LNCaP clone FGC (cell line): ENCODE data around the gene OR4D5.

Source experiments
- DNase-seq: peaks from one replicate; pipeline ENCODE4 v3.0.0-alpha.2; 2011; ENCODE audit warnings: low read depth
- H3K4me3 ChIP-seq: 2 replicates; pipeline ENCODE4 v1.5.1; 2011; ENCODE audit warnings: mild to moderate bottlenecking, low read depth, low read length, control low read depth
- TF ChIP-seq, protein P1 (sequence below): IDR thresholded peaks from 2 replicates; pipeline ENCODE4 v1.5.1; 2012; ENCODE audit warnings: mild to moderate bottlenecking; ENCODE audit not compliant: control insufficient read depth, insufficient read depth; ENCODE audit errors: extremely low read depth

The OR4D5 gene

DNA sequence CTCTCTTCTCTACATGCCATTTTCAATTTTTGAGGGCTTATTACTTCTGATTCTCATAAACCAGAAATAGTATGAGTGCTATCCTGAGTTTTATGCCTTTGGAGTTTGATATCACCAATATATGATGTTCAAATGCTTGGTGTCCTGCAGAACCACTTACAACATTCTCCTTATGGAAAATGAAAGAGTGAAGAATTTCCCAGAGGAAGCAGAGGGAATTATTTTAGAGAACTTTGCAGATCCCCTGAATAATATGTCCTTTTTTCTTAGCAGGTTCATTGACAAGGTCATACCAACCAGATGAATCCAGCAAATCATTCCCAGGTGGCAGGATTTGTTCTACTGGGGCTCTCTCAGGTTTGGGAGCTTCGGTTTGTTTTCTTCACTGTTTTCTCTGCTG lies at the start of gene OR4D5:
Gene OR4D5, plus strand, starts transcription at position 301 of the 400 bp plus-strand sequence. Its CDS starts 0 bp downstream, at position 301.
- TF ChIP-seq, protein P1, sequence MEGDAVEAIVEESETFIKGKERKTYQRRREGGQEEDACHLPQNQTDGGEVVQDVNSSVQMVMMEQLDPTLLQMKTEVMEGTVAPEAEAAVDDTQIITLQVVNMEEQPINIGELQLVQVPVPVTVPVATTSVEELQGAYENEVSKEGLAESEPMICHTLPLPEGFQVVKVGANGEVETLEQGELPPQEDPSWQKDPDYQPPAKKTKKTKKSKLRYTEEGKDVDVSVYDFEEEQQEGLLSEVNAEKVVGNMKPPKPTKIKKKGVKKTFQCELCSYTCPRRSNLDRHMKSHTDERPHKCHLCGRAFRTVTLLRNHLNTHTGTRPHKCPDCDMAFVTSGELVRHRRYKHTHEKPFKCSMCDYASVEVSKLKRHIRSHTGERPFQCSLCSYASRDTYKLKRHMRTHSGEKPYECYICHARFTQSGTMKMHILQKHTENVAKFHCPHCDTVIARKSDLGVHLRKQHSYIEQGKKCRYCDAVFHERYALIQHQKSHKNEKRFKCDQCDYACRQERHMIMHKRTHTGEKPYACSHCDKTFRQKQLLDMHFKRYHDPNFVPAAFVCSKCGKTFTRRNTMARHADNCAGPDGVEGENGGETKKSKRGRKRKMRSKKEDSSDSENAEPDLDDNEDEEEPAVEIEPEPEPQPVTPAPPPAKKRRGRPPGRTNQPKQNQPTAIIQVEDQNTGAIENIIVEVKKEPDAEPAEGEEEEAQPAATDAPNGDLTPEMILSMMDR, result no peak
- no peak for DNase-seq

DNA sequence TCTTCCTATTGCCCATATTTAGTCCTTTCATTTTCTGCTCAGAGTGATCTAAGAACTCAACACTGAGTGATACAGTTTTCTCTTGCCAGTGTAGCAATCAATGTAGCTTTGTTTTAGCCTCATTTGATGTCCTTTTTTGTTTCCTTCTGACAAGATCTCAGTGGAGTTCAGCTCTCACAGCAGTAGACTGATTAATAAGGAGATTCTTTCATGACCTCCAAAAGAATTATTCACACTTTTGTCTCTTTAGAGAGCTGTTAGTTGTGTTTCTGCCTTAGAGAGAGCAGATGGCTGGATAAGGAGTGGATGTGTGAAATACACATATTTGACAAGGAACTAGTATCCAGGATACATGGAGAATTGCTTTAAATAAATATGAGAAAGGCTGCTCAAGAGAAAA lies 47.4 kb upstream of the OR4D5 start:
- no peak for DNase-seq

More for the DNA sequence above, at the start of gene OR4D5:
- no peak within 1 kb of the TSS for H3K4me3 ChIP-seq

DNA sequence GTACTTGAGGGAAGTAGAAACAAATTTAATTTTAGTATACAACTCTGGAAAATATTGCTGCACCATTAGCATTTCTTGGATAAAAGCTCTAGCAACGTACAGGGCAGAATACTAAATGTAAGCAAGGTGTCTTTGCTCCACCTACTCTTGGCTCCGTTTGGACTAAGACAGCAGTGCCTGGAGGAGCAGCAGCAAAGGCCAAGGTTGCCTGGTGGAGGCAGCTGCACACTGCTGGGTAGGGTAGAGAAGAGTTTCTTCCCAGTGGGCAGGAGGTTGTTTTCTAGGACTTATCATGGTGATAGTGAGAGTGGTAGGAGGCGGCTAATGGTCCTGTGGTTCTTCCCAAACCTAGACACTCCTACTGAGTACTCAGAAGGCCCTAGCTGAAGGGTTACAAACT lies 39.6 kb upstream of the OR4D5 start:
- TF ChIP-seq, protein P1, result no peak

More for the DNA sequence above, 47.4 kb upstream of the OR4D5 start:
- no peak overlapping the region for H3K4me3 ChIP-seq
- TF ChIP-seq, protein P1, result no peak

DNA sequence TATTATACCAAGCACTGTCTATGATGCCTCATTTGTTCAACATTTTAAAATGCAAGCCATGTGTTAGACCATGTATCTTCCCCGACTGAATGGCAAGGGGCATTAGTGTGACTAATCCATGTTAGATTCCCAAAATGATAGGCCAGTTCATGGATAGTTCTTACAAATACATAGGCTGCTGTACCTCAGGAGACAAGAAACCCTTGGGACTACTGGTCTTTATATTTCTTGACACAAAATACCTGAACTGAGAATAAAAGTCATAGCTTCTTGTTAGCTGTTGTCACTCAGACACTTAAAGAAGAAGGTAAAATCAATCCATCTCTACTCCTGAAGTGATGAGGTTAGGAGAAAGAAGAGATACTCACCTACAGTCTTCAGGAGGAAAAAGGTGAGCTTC lies 37.5 kb upstream of the OR4D5 start, which contains the start of gene OR8D4:
Gene OR8D4, plus strand, starts transcription at position 301 of the 400 bp plus-strand sequence. CDS start 4,265 bp downstream, outside the sequence.
- DNase-seq, result no peak
- TF ChIP-seq, protein P1, result no peak
- H3K4me3 ChIP-seq, result no peak within 1 kb of the TSS

More for the DNA sequence above, 39.6 kb upstream of the OR4D5 start:
- no peak for DNase-seq
- H3K4me3 ChIP-seq, result no peak overlapping the region

DNA sequence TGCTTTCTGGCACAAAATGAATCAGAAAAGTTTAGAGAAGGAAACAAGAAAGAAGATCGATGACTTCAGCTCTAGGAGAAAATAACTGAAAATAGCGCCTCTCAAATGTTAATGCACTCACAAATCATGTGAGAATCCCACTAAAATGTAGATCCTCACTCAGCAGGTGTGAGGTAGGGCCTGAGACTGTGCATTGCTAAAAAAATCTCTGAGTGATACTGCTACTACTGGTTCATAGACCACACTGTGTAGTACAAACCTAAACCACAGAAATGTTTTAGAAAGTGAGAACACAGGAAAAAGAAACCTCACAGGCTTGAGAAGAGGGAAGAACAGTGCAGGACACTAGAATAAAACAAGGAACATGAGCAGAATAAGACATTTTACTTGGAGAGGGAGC lies 35.5 kb upstream of the OR4D5 start:
- H3K4me3 ChIP-seq, result no peak overlapping the region
- DNase-seq, result no peak
- TF ChIP-seq, protein P1, result no peak

DNA sequence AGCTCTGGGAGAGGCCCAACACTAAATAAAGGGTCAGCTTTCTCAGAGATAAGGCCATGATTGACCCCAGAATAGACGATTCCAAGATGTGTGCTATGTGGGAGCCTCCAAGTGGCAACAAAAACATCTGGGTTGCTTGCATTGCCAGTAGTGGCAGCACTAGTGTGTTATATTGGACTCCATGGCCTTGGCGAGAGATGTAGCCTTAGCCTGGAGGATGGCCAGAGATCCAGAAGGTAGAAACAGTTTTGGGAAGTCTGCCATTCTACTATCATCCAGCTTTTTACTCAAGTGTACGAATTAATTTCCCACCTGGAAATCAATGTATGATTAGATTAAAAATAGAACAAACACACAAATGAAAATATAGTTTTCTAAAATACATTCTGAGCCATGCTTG lies 34.5 kb upstream of the OR4D5 start:
- no peak overlapping the region for H3K4me3 ChIP-seq
- no peak for DNase-seq
- TF ChIP-seq, protein P1, result no peak

DNA sequence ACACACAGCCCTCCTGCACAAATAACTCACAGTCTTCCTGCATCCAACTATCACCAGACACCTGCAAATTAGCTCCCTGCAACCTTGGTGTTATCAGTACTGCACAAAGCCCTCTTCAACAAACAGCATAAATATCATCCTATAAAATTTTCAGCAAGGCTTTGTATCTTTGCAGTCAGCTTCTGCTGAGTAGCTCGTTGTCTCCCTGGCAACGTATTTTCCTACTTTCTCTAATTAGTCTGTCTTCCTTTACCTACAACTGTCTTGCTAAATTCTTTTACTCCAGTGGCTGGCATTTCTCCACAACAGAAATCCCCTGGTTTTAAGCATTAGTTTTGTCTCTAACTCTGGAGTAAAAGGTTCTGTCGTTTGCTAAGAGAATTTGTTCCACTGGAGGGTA lies 33.6 kb upstream of the OR4D5 start:
- TF ChIP-seq, protein P1, result no peak
- no peak overlapping the region for H3K4me3 ChIP-seq
- DNase-seq, result no peak
